GM23338 (cell line): ENCODE data around the gene MAPK11.

Experiments used
- CTCF ChIP-seq, 2 experiments: fragments of 200-600 bp in 1 of 2; sonication (generic) in 1 of 2; conservative IDR thresholded peaks; 2 replicates each; pipeline versions ENCODE4 v1.5.1 to v1.6.1; 2016 to 2017; ENCODE audit warnings: antibody characterized with exemption in 2 of 2, low read depth in 2 of 2, mild to moderate bottlenecking in 2 of 2, moderate library complexity in 1 of 2
- EZH2 ChIP-seq: fragments of 200-600 bp; sonication (generic); IDR thresholded peaks from one replicate; pipeline ENCODE4 v1.8.0; 2017; ENCODE audit warnings: antibody characterized with exemption, mild to moderate bottlenecking, low read depth; ENCODE audit not compliant: unreplicated experiment
- EZH2phosphoT487 ChIP-seq: fragments of 200-600 bp; sonication (generic); IDR thresholded peaks from one replicate; pipeline ENCODE4 v1.8.1; 2018; ENCODE audit warnings: antibody characterized with exemption; ENCODE audit not compliant: unreplicated experiment
- JUNB ChIP-seq: IDR thresholded peaks from one replicate; pipeline ENCODE4 v1.6.1; 2016; ENCODE audit warnings: antibody characterized with exemption; ENCODE audit not compliant: unreplicated experiment
- POLR2AphosphoS5 ChIP-seq: IDR thresholded peaks from 2 replicates; pipeline ENCODE4 v1.6.1; 2016; ENCODE audit warnings: antibody characterized with exemption, low read depth
- REST ChIP-seq: IDR thresholded peaks from one replicate; pipeline ENCODE4 v1.6.1; 2018; ENCODE audit warnings: antibody characterized with exemption; ENCODE audit not compliant: unreplicated experiment
- STAT1 ChIP-seq: IDR thresholded peaks from one replicate; pipeline ENCODE4 v1.6.1; 2016; ENCODE audit warnings: antibody characterized with exemption; ENCODE audit not compliant: unreplicated experiment

- TF ChIP-seq CTCF (conservative IDR thresholded peaks at IDR 0.05; ENCODE audit: low read depth in 2 of 2), result no peak
- TF ChIP-seq STAT1, result no peak
- no peak for TF ChIP-seq POLR2AphosphoS5
- no peak for TF ChIP-seq REST
- no peak for TF ChIP-seq EZH2phosphoT487
- TF ChIP-seq JUNB, result no peak
- no peak for TF ChIP-seq EZH2
These were observed 44.5 kb upstream of the MAPK11 start for GRCh38 chr22:50314455-50315288.
